Mesendoderm (in vitro differentiated cells): Measurements from ENCODE around the gene MAB21L3.

Experiments used
- DNase-seq: peaks from one replicate; pipeline ENCODE4 v3.0.0; 2013
- H2AK5ac ChIP-seq: 2 replicates; pipeline ENCODE4 v1.6.1; 2013; ENCODE audit warnings: low read length, inconsistent platforms
- H2BK120ac ChIP-seq: 2 replicates; pipeline ENCODE4 v1.6.1; 2013; ENCODE audit warnings: low read depth, mild to moderate bottlenecking, low read length, moderate library complexity, mixed read lengths
- H2BK15ac ChIP-seq: replicated peaks from 2 replicates; pipeline ENCODE4 v1.6.1; 2013; ENCODE audit warnings: low read depth, mild to moderate bottlenecking, moderate library complexity
- H2BK5ac ChIP-seq: 2 replicates; pipeline ENCODE4 v1.6.1; 2013; ENCODE audit warnings: low read length, inconsistent platforms
- H3K18ac ChIP-seq: 2 replicates; pipeline ENCODE4 v1.6.1; 2013; ENCODE audit warnings: mild to moderate bottlenecking, low read length, mixed read lengths
- H3K23ac ChIP-seq: one replicate; pipeline ENCODE4 v1.6.1; 2013; ENCODE audit warnings: low read length
- H3K27ac ChIP-seq: 2 replicates; pipeline ENCODE4 v1.5.1; 2013; ENCODE audit warnings: low read depth, mild to moderate bottlenecking, inconsistent platforms, low read length, moderate library complexity
- H3K27me3 ChIP-seq: 2 replicates; pipeline ENCODE4 v1.6.1; 2013; ENCODE audit warnings: low read length, control low read depth, mild to moderate bottlenecking, inconsistent platforms; ENCODE audit not compliant: insufficient read depth, poor library complexity
- H3K36me3 ChIP-seq: 2 replicates; pipeline ENCODE4 v1.6.1; 2013; ENCODE audit warnings: low read length, inconsistent platforms; ENCODE audit not compliant: control insufficient read depth, insufficient read depth
- H3K4ac ChIP-seq: one replicate; pipeline ENCODE4 v1.6.1; 2013; ENCODE audit warnings: low read depth, mild to moderate bottlenecking, low read length, moderate library complexity
- H3K4me1 ChIP-seq: 2 replicates; pipeline ENCODE4 v1.6.1; 2013; ENCODE audit warnings: low read depth, low read length, inconsistent platforms; ENCODE audit not compliant: control insufficient read depth
- H3K4me2 ChIP-seq: 2 replicates; pipeline ENCODE4 v1.6.1; 2013; ENCODE audit warnings: low read length
- H3K4me3 ChIP-seq: 2 replicates; pipeline ENCODE4 v1.5.1; 2013; ENCODE audit warnings: mild to moderate bottlenecking, low read length
- H3K56ac ChIP-seq: one replicate; pipeline ENCODE4 v1.6.1; 2013; ENCODE audit warnings: low read length
- H3K79me1 ChIP-seq: 2 replicates; pipeline ENCODE4 v1.6.1; 2013; ENCODE audit warnings: low read length, inconsistent platforms
- H3K79me2 ChIP-seq: 2 replicates; pipeline ENCODE4 v1.6.1; 2013; ENCODE audit warnings: mild to moderate bottlenecking, low read length; ENCODE audit not compliant: control insufficient read depth, insufficient read depth
- H3K9ac ChIP-seq: 2 replicates; pipeline ENCODE4 v1.6.1; 2013; ENCODE audit warnings: low read length, inconsistent platforms
- H4K5ac ChIP-seq: one replicate; pipeline ENCODE4 v1.6.1; 2013; ENCODE audit warnings: low read length
- H4K8ac ChIP-seq: one replicate; pipeline ENCODE4 v1.6.1; 2013; ENCODE audit warnings: low read depth, mild to moderate bottlenecking, control low read depth, low read length, moderate library complexity
- WGBS: extraction: QIAGEN DNeasy Blood & Tissue Kit; methylation state at CpG from one replicate; pipeline ENCODE4 v1.1.7; 2013; ENCODE audit warnings: low lambda C conversion rate, missing lambda C conversion rate; ENCODE audit not compliant: insufficient coverage; ENCODE audit errors: extremely low coverage; 5-methylcytosine and 5-hydroxymethylcytosine counted together

MAB21L3 gene

DNA sequence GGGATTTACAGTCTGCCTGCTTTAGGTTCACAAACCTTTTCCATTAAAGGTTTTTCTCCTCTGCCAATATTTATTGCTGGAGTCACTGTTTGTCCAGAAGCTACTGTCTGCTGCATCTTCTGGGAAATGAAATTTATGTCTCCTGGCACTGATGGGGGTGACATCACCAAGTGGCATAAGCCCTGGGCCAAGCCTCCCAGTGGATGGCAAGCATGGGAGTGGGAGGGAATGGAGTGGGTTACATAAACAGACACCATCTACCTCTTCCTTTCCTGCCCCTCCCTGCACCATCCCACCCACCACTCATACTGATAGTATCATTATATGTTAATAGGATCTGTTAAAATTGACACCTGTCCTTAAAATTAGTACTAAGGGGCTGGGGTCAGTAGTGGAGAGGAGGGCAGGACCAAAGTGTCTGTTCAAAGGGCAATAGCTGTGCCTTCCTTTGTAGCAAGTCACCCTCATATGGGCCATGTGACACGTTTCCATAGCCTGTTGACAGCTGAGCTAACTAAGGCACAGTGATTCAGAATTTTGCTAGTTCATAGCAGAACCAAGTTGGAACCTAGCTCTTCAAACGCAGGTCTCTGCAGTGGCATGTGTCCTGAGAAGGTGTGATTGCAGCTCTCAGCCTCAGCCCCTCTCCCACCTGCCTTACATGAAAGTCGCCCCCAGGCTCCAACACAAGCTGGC is 71.0 kb downstream of the MAB21L3 start:
- no peaks in the 10 kb centered on the region for H3K27me3 ChIP-seq
- H4K5ac ChIP-seq = no peak overlapping the region
- no peaks in the 10 kb centered on the region for H3K79me2 ChIP-seq
- no peak overlapping the region for H4K8ac ChIP-seq
- no peak overlapping the region for H3K18ac ChIP-seq
- no peaks in the 10 kb centered on the region for H3K36me3 ChIP-seq
- H2BK15ac ChIP-seq = no peak overlapping the region
- no peak overlapping the region for H3K27ac ChIP-seq
- no peak overlapping the region for H2BK120ac ChIP-seq
- no peak overlapping the region for H3K4ac ChIP-seq
- H2AK5ac ChIP-seq = no peak overlapping the region
- no peak overlapping the region for H2BK5ac ChIP-seq
- no peaks in the 10 kb centered on the region for H3K79me1 ChIP-seq
- no CpG with 5 or more reads among the region's 3 CpGs for WGBS
- H3K4me2 ChIP-seq = no peak overlapping the region
- no peak overlapping the region for H3K4me3 ChIP-seq
- H3K4me1 ChIP-seq = no peaks in the 10 kb centered on the region
- no peak overlapping the region for H3K23ac ChIP-seq
- H3K9ac ChIP-seq = no peak overlapping the region
- no peak for DNase-seq
- H3K56ac ChIP-seq = no peak overlapping the region
